C4-2B (cell line): ENCODE measurements around the gene USP51.

Experiments used
- CTCF ChIP-seq: fragments of 450-650 bp; conservative IDR thresholded peaks from 2 replicates; pipeline ENCODE4 v1.5.1; 2017; ENCODE audit warnings: mild to moderate bottlenecking
- ZFX ChIP-seq: fragments of 450-650 bp; IDR thresholded peaks from 2 replicates; pipeline ENCODE4 v1.6.1; 2017

GRCh38 chrX:55451626-55451989, 38.0 kb downstream of the USP51 start:
- TF ChIP-seq CTCF (no peak), ZFX (no peak)
